ENCODE results near the gene NTSR2. TPM values are rescaled to one million over a fixed set of nuclear protein-coding genes. Genes with fewer than 3 reads are reported as not detected.
A peak's percentile ranks its signal among the peaks of the same experiment; 100 is the strongest.

NTSR2 gene
- total and polyA plus RNA-seq, 7 donors: 0.04 to 0.60 TPM; not detected in 5

DNA sequence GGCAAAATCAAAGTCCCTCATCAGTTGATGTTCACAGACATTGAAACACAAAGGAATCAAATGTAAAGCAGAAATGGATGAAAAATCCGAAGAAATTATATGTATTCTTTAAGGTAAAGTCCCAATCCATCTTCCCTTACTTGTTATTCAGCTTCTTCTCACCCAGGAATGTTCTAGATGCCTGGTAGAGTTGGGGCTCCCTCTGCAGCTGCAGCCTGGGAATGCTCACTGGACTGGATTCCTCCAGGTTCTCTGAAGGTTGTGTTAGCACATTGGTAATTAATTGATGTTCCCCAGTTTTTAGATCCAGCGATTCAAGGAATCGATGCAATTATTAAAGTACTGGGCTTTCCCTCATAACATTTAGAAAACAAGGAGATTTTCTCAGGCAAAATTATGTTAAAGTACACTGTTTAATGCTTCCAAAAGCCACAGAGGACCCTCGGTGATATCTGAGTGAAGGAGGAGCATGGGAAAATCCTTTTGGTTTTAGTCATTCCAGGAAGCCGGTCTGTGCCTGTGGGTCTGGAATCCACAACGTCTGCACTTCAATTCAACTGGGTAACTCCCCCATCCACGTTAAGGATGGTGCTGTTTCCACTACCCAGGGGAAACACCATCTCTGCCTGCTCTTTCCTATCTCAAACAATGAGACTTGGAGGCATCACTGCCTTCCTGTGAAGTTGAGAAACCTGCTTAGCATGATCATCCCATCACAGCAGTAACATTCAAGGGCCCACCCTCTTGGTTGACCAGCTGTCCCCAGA, 22.0 kb downstream of the NTSR2 start:
- Histone ChIP-seq H3K4me1 (no peaks in the 10 kb centered on the region), H3K27ac (no peak overlapping the region), H3K4me3 (no peak overlapping the region), H3K36me3 (no peaks in the 10 kb centered on the region), H3K9me3 (no peaks in the 10 kb centered on the region), H3K27me3 (no peaks in the 10 kb centered on the region)
- no peak for DNase-seq
- intact Hi-C loops (cut with DNase I): no loop called here
- 74% methylated on average over 7 of the region's 7 CpGs for WGBS, 2 donors
- TF ChIP-seq POLR2A (IDR thresholded peaks at IDR 0.05): no peak
- TF ChIP-seq EP300 (IDR thresholded peaks at IDR 0.05): no peak
- TF ChIP-seq POLR2AphosphoS5 (IDR thresholded peaks at IDR 0.05): no peak
- TF ChIP-seq, protein P1, sequence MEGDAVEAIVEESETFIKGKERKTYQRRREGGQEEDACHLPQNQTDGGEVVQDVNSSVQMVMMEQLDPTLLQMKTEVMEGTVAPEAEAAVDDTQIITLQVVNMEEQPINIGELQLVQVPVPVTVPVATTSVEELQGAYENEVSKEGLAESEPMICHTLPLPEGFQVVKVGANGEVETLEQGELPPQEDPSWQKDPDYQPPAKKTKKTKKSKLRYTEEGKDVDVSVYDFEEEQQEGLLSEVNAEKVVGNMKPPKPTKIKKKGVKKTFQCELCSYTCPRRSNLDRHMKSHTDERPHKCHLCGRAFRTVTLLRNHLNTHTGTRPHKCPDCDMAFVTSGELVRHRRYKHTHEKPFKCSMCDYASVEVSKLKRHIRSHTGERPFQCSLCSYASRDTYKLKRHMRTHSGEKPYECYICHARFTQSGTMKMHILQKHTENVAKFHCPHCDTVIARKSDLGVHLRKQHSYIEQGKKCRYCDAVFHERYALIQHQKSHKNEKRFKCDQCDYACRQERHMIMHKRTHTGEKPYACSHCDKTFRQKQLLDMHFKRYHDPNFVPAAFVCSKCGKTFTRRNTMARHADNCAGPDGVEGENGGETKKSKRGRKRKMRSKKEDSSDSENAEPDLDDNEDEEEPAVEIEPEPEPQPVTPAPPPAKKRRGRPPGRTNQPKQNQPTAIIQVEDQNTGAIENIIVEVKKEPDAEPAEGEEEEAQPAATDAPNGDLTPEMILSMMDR (IDR thresholded peaks at IDR 0.05): no peak

DNA sequence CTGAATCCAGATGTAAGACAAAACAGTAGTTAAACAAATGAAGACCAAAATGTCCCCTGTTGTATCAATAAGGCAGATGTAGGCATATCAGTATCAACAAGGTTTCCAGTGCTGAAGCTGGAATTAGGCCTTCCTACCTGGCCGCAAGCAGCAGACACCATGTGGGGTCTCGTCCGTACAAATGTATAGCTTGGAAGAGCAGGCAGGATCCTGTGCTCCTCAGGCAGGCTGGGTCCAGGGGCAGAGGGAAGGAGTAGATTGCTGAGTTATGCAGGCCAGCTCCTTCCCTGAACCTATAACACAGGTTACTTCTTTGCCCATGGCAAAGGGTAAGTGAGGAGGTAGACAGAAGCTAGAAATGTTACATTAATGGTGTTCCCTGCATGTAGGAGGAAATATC, 23.5 kb downstream of the NTSR2 start:
- Histone ChIP-seq H3K36me3 (no peaks in the 10 kb centered on the region), H3K27me3 (no peaks in the 10 kb centered on the region), H3K4me3 (no peak overlapping the region), H3K9me3 (no peaks in the 10 kb centered on the region), H3K4me1 (no peaks in the 10 kb centered on the region), H3K27ac (no peak overlapping the region)
- 97 to 98% methylated on average over 3 of the region's 3 CpGs for WGBS, 2 donors
- peak; percentile 19 for DNase-seq
- intact Hi-C loops (cut with DNase I): no loop called here
- no peak for TF ChIP-seq POLR2A (IDR thresholded peaks at IDR 0.05)

DNA sequence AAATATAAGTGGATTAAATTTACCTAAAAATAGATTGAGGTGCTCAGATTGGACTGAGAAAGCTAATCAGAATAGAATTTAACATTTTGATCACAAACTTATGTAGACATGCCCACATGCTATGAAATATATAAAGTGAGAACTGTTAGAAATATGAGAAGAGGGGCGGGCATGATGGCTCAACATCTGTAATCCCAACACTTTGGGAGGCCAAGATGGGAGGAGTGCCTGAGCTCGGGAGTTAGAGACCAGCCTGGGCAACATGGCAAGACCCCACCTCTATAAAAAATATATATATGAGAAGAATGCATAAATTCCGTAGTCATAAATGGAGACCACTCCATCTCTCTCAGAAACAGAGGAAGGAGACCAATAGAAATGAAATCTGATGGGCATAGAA, 25.7 kb downstream of the NTSR2 start:
- no peaks in the 10 kb centered on the region for H3K9me3 ChIP-seq
- TF ChIP-seq POLR2AphosphoS5 (IDR thresholded peaks at IDR 0.05): no peak
- no peak for TF ChIP-seq POLR2A (IDR thresholded peaks at IDR 0.05)
- TF ChIP-seq, protein P1 (IDR thresholded peaks at IDR 0.05): no peak
- no peak for TF ChIP-seq EP300 (IDR thresholded peaks at IDR 0.05)
- no peak overlapping the region for H3K27ac ChIP-seq
- H3K4me1 ChIP-seq: no peaks in the 10 kb centered on the region
- 83 to 92% methylated on average over 3 of the region's 3 CpGs for WGBS, 2 donors
- intact Hi-C loops (cut with DNase I): no loop called here
- H3K36me3 ChIP-seq: no peaks in the 10 kb centered on the region
- no peak for DNase-seq
- no peaks in the 10 kb centered on the region for H3K27me3 ChIP-seq
- no peak overlapping the region for H3K4me3 ChIP-seq

DNA sequence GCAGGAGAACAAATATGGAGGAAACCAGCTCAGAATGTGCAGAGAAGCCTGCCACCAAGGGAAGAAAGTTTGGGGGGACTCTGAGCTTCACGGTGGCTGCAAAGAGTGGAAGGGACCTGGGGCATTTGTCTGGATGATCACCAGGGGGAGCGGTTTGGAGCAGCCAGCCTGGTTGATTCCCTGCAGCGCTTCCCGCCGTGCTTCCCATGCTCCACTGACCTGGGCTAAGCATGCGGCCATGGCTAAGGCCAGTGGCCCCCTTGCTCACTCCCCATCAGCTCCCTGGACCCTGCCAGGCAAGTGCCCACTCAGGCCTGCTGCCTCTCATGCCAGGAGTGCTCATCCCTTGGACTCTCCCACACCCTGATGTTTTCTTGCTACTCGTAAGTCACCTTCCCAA, 27.0 kb downstream of the NTSR2 start:
- no peaks in the 10 kb centered on the region for H3K27me3 ChIP-seq
- H3K36me3 ChIP-seq: no peaks in the 10 kb centered on the region
- TF ChIP-seq POLR2AphosphoS5 (IDR thresholded peaks at IDR 0.05): no peak
- TF ChIP-seq POLR2A (IDR thresholded peaks at IDR 0.05): no peak
- TF ChIP-seq, protein P1 (IDR thresholded peaks at IDR 0.05): no peak
- no peak for TF ChIP-seq EP300 (IDR thresholded peaks at IDR 0.05)
- peak; percentile 30 for DNase-seq
- no peaks in the 10 kb centered on the region for H3K9me3 ChIP-seq
- no peaks in the 10 kb centered on the region for H3K4me1 ChIP-seq
- WGBS, 2 donors: 80 to 81% methylated on average over 7 of the region's 7 CpGs
- H3K4me3 ChIP-seq: no peak overlapping the region
- no peak overlapping the region for H3K27ac ChIP-seq
- intact Hi-C loops (cut with DNase I): no loop called here

DNA sequence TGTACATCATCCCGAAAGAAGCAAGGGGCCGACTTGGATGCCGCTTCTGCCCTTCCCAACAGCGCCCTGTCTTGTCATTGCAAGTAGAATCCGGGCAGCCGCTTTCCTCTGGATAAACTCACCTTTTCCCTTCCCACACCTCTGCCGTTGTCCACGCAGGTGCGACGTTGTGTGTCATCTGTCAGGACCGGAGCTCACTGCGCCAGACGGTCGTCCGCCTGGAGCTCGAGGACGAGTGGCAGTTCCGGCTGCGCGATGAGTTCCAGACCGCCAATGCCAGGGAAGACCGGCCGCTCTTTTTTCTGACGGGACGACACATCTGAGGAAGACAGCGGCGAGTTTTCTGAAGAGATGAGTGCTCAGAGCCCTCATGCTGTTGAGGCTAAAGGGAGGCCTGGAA, 29.9 kb downstream of the NTSR2 start:
- no peaks in the 10 kb centered on the region for H3K9me3 ChIP-seq
- no peaks in the 10 kb centered on the region for H3K36me3 ChIP-seq
- TF ChIP-seq, protein P1 (IDR thresholded peaks at IDR 0.05): no peak
- TF ChIP-seq POLR2A (IDR thresholded peaks at IDR 0.05): no peak
- TF ChIP-seq EP300 (IDR thresholded peaks at IDR 0.05): no peak
- no peak for TF ChIP-seq POLR2AphosphoS5 (IDR thresholded peaks at IDR 0.05)
- H3K4me3 ChIP-seq: no peak overlapping the region
- no peak overlapping the region for H3K27ac ChIP-seq
- WGBS, 2 donors: 95% methylated on average over 27 of the region's 27 CpGs
- intact Hi-C loops (cut with DNase I): no loop called here
- no peaks in the 10 kb centered on the region for H3K27me3 ChIP-seq
- no peaks in the 10 kb centered on the region for H3K4me1 ChIP-seq
- peak; percentile 59 for DNase-seq
